DMS 273 treated with DMSO at 0.1 percent for 48 hours (cell line): ENCODE results near the gene TKTL1.
A peak's percentile ranks its signal among the peaks of the same experiment; 100 is the strongest.
"Not testable (repeated sequence)": the region's sequence is repeated elsewhere in the genome, so short reads cannot be mapped to it uniquely, and the experiment has no call there.

Experiments used
- DNase-seq: peaks from one replicate; lab custom pipeline; 2025; lab: John Stamatoyannopoulos, UW

TKTL1 gene, protein sequence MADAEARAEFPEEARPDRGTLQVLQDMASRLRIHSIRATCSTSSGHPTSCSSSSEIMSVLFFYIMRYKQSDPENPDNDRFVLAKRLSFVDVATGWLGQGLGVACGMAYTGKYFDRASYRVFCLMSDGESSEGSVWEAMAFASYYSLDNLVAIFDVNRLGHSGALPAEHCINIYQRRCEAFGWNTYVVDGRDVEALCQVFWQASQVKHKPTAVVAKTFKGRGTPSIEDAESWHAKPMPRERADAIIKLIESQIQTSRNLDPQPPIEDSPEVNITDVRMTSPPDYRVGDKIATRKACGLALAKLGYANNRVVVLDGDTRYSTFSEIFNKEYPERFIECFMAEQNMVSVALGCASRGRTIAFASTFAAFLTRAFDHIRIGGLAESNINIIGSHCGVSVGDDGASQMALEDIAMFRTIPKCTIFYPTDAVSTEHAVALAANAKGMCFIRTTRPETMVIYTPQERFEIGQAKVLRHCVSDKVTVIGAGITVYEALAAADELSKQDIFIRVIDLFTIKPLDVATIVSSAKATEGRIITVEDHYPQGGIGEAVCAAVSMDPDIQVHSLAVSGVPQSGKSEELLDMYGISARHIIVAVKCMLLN

DNA sequence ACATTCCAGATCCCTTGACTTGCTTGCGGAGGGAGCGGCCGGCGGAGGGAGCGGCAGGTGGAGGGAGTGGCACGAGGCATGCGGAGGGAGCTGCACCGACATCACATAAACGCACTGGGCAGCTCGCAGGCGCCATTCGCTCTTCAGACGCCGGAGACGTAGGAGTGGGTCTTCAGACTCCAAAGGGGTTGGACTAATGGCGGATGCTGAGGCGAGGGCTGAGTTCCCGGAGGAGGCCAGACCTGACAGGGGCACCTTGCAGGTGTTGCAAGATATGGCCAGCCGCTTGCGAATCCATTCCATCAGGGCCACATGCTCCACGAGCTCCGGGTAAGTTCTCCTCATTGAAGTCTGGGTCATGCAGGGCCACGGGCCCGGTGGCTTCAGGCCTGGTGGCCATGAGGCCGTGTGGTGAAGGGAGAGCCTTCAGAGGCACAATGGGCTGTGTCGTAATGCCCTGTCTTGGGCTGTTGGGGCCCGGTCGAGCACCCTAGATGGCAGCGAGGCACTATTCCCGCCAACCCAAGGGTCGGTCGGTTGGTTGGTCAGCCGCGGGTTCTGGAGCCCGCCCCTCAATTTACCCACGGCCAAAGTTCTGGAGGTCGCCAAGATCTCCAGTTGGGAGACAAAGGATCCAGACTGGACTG lies at the start of gene TKTL1:
TSS of gene TKTL1 (plus strand) at position 132 of the 647 bp plus-strand sequence. CDS start at position 197, 65 bp downstream.
- DNase-seq = no peak

DNA sequence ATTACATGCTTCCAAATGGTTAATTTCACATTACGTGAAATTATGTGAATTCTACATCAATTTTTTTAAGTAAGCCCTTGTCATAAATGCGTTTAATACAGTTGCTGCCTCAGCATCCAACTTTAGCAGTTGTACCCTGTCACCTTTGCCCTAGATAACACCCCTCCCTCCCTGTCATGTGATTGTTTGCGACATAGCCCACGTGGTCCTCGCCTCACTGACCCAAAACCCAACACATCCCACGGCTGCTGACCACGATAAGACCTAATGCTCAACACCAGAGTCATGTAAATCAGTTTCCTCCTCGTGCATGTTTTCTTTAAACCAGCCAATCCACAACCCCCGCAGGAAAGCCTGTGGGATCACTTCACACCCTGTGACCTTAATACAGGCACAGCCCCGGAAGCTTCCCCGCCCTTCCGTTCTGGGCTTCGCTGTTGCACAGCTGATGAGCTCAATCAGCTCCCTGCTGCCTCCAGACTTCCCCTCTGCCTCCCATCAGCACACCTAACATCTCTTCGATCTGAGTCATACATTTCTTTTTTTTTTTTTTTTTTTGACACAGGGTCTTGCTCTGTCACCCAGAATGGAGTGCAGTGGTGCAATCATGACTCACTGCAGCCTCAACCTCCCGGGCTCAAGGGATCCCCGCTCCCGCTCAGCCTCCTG lies 48.1 kb upstream of the TKTL1 start:
- not testable (repeated sequence) for DNase-seq

DNA sequence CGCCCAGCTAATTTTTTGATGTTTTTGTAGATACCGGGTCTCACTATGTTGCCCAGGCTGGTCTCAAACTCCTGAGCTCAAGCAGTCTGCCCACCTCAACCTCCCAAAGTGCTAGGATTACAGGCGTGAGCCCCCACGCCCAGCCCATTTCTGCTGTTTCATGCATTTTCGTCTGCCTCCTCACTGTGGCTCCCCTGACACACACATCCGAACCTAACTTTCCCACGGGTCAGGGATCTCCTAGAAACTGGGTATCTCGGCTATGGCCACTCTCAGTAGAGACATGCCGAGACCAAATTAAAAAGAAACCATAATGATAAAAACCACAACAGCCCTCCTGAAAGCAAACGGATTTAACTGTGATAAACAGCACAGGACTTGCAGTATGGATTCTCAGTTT lies 47.5 kb upstream of the TKTL1 start:
- DNase-seq = not testable (repeated sequence)

DNA sequence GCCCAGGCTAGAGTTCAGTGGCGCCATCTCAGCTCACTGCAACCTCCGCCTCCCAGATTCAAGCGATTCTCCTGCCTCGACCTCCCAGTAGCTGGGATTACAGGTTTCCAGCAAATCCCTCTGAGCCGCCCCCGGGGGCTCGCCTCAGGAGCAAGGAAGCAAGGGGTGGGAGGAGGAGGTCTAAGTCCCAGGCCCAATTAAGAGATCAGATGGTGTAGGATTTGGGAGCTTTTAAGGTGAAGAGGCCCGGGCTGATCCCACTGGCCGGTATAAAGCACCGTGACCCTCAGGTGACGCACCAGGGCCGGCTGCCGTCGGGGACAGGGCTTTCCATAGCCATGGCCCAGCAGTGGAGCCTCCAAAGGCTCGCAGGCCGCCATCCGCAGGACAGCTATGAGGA lies 38.3 kb upstream of the TKTL1 start, which contains the start of gene OPN1MW3:
TSS of gene OPN1MW3 (plus strand) at position 301 of the 400 bp plus-strand sequence. CDS start at position 339, 38 bp downstream.
- DNase-seq = not testable (repeated sequence)

DNA sequence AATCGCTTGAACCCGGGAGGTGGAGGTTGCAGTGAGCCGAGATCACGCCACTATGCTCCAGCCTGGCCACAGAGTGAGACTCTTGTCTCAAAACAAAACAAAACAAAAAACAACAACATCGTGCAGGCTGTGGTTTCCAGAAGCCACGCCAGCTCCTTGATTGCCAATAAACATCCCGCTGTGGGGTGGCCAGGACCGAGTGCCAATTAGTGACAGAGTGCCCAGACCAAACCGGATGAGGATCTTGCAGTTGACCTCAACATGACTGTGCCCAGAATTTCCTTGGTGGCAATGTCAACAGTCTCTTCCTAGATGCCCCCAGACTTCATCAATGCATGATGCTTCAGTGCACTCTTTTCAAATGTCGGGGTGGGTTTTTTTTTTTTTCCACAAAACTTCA lies 36.9 kb upstream of the TKTL1 start:
- not testable (repeated sequence) for DNase-seq

DNA sequence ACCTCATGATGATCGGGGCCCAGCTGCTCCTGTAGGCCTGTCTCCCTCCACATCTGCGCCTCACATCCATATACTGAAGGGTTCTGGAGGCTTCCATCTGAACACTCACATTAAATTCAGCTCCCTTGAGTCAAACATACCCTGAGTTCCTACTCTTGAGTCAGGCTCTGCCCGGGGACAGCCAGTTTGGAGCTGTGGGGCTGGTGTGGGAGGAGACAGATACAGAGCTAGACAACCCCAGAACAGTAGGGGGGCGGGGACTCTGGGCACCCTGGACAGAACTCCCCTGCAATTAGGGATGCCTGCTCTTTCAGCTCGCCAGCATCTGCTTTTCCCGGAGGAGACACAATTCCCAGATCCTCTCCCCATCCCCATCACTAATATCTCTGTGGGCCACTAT lies 32.5 kb upstream of the TKTL1 start:
- not testable (repeated sequence) for DNase-seq

DNA sequence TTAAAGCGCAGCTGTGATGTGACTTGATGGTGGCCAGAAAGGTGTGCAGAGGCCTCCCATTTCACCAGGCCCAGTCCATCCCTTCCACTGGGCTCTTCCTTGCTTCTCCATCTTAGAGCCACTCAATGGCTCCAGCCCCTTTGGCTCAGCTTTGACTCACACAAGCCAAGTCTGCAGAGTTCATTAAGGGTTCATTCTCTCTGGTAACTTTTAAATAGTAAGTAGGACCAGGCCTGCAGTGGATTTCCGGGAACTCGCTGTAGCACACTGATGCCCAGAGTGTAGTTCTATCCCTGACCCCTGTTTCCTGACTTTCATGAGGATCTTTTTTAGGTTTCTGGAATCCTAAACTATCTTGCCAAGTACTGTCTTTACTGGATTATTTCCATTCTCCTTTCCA lies 26.4 kb upstream of the TKTL1 start:
- DNase-seq = not testable (repeated sequence)

DNA sequence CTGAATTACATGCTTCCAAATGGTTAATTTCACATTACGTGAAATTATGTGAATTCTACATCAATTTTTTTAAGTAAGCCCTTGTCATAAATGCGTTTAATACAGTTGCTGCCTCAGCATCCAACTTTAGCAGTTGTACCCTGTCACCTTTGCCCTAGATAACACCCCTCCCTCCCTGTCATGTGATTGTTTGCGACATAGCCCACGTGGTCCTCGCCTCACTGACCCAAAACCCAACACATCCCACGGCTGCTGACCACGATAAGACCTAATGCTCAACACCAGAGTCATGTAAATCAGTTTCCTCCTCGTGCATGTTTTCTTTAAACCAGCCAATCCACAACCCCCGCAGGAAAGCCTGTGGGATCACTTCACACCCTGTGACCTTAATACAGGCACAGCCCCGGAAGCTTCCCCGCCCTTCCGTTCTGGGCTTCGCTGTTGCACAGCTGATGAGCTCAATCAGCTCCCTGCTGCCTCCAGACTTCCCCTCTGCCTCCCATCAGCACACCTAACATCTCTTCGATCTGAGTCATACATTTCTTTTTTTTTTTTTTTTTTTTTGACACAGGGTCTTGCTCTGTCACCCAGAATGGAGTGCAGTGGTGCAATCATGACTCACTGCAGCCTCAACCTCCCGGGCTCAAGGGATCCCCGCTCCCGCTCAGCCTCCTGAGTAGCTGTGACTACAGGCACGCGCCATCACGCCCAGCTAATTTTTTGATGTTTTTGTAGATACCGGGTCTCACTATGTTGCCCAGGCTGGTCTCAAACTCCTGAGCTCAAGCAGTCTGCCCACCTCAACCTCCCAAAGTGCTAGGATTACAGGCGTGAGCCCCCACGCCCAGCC lies 10.9 kb upstream of the TKTL1 start:
- DNase-seq = not testable (repeated sequence)

DNA sequence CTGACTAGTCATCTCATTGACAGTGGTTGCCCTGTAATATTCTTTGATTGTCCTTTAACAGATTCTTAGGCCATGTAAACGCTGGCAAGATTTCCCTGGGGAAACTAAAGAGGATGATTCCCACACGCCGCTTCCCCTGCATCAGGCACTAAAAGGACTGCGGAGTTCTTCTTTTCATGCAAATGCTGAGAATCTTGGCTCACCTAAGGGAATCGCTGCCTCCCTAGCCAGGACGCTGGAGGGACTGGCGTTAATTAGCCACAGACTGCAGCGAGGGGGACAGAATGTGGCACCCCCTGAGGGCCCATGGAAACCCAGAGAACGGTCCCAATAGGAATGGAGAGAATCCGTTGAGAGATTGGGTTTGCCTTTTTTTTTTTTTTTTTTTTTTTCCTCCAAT lies 9.2 kb upstream of the TKTL1 start:
- not testable (repeated sequence) for DNase-seq

DNA sequence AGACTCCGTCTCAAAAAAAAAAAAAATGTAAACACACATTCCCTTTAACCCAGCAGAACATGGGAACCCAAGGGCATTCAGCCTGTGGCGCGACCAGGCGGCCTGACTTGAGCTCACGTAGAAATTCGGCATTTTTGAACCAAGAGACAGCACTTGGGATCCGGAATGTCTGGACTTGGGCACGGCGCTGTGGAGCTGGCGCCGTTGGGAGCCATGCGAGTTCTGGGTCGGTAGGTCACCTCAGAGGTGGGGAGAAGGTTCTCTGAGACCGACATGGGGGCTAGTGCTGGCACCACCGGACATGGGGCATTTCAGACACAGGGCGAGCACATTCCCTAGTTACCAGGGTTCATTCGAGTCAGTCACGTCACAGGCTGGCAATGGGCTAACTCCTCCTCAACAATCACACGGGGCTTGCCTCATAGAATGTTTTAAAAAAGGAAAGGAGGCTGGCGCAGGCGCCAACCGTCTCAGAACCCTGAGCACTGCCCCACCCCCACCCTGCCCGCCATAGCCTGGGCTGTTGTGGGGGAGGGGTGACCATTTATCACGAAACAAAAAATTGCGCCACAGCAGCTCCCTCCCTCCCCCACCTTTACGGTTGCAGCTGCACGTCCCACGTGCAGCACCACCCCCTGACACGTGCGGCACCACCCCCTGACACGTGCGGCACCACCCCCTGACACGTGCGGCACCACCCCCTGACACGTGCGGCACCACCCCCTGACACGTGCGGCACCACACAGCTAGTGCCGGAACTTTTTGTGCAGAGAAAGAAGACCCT lies 612 bp upstream of the TKTL1 start, which contains the start of gene TEX28:
TSS of gene TEX28 (minus strand) at position 334 of the 784 bp plus-strand sequence. CDS start 3,007 bp downstream, outside the sequence.
- no peak for DNase-seq

DNA sequence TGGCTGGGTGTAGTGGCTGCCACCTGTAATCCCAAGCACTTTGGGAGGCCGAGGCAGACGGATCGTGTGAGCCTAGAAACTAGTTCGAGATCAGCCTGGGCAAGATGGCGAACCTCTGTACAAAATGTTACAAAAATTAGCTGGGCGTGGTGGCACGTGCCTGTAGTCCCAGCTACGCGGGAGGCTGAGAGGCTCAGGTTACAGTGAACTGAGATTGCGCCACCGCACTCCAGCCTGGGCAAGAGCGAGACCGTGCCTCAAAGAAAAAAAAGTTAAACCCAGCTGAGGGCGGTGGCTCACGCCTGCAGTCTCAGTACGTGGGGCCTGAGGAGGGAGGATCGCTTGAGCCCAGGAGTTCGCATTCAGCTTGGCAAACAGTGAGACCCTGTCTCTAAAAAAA lies 1.1 kb downstream of the TKTL1 start:
- no peak for DNase-seq

DNA sequence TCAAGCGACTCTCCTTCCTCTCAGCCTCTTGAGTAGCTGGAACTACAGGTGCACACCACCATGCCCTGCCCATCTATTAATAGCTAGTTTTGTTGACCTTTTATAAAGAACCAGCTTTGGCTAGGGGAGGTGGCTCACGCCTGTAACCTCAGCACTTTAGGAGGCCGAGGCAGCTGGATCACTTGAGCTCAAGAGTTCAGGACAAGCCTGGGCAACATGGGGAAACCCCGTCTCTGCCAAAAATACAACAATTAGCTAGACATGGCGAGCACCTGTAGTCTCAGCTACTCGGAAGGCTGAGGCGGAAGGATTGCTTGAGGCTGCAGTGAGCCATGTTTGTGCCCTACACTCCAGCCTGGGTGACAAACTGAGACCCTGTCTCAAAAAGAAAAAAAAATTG lies 2.7 kb downstream of the TKTL1 start:
- DNase-seq = peak; percentile 24

DNA sequence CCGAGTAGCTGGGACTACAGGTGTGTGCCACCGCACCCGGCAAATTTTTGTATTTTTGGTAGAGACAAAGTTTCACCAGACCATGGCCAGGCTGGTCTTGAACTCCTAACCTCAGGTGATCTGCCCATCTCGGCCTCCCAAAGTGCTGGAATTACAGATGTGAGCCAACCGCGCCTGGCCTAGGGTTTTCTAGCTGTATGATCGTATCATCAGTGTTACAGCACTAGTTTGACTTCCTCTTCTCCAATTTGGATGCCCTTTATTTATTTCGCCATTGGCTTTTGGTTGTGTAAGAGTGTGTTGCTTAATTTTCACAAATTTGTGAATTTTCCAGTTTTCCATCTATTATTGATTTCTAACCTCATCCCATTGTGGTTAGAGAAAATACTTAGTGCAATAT lies 5.2 kb downstream of the TKTL1 start:
- DNase-seq = no peak

DNA sequence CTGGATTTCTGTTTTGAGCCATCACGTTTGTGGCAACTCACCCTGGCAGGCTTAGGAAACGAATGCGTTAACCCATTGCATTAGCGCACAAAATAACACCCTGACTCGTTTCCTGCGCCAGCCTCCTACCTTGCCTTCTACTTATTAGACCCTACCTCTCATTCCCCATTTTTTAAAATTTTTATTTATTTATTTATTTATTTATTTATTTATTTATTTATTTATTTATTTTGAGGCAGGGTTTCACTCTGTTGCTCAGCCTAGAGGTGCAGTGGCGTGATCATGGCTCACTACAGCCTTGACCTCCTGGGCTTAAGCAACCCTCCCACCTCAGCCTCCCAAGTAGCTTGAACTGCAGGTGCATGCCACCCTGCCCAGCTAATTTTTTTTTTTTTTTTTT lies 7.4 kb downstream of the TKTL1 start:
- not testable (repeated sequence) for DNase-seq

DNA sequence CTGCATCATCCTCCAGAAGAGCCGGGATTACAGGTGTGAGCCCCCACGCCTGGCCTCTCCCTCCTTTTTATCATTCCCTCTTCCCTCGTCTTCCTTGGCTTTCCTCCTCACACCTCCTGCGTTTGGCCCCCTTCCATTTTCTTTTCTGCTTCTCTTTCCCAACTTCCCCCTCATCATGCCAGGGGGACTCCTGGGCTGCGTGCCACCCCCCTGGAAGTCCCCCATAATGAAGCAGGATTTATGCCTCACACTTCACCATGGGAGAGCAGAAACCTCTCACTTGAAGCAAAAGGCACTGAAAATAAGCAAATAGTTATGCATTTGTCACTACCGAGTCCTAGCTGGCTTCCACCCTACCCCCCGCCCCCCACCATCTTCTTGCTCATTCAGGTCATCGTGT lies 7.9 kb downstream of the TKTL1 start:
- DNase-seq = no peak

DNA sequence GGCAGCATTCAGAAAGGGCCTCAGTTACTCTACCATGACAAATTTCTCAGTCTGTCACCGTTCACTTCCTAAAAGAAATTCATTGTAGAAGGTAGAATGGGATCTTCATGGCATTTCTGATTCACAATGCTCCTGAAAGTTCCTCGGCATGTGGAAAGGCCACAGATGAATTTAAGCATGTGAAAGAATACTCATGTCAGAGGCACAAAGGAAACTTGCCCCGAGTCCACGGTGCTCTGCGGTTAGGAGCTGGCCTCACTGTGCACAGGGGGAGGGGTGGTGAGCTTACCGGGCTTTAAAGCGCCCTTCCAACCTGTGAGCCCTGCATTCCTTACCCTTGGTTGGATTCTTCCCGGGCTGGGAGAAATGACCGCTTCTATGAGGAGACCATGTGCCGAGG lies 9.3 kb downstream of the TKTL1 start:
- no peak for DNase-seq

DNA sequence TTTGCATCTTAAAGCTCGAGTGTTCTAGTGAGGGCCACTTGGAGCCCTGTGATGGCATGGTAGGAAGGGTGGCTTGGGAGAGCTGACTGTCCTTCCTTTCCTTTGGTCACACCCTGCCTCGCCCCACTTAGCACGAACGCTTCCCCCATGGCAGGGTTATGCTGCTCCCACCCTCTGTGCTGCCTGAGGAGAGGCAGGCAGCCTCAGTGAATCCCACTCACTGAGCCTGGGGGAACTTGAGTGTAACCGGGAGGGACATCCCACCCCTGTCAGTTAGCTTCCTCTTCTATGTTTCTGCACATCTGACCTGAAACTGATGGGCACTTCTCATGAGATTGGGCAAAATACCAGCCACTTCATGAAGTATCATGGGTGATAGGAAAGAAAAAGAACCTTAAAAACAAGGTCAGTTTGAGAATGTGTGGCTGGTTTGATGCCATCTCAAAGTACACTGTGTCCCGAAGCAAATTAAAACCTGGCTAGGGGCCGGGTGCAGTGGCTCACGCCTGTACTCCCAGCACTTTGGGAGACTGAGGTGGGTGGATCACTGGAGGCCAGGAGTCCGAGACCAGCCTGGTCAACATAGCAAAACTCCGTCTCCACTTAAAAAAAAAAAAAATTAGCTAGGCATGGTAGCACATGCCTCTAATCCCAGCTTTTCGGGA lies 10.1 kb downstream of the TKTL1 start:
- no peak for DNase-seq

DNA sequence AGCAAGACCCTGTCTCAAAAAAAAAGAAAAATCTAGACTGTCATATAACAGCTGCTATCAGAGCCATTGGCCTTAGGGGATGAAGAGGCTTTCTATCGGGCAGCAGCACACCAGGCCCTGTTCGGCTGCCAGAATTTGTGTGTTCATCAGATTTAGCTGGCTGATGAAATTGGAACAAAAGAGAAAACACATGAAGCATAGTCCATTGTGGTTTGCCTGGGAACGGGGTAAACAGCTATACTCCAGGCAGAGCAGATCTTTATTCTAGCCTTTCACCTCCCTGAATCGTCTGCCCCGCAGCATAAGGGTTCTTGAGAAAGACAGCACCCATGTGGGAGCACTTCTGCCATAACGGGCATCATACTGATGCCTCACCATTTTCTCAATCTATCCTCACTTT lies 11.6 kb downstream of the TKTL1 start:
- DNase-seq = no peak

DNA sequence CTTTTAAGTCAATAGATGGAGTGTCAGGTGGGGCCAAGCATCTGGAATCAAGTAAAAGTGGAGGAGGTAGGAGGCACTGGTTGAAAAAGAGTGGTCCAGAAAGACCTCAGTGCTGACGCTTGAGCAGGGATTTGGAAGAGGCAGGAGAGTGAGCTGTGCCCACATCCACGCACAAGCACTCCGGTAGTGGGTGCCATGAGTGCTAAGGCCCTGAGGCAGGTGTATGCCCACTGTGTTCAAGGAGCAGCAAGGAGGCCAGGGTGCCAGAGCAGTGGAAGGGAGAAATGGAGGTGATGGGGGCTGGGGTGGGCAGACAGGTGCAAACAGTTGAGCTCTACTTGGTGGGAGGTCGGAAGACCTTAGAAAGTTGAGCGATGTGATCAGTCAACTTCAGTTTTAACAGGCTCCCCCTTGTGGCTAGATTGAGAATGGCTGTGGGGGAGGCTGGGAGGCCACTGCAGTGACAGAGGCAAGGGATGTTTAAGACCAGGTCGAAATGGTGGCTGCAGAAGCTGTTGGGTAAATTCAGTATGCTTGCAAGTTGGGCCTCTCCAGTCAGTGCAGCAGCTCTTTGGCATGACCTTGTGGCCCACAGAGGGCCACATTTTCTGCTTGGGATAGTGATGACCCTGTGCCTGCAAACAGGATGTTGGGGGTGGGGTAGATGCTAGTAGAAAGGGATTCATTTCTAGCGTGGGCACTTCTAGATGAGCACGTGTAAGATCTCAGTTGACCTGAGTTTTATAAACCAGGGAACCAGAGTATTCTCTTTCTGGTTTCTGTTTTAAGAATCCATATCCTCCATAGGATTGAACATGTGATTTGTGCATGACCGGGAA lies 12.7 kb downstream of the TKTL1 start:
- DNase-seq = no peak
